ENCODE measurements around the gene WAPL.

Gene WAPL

GRCh38 chr10:86522510-86522855 is 891 bp upstream of the WAPL start:
- DNase-seq, result no peak

DNA sequence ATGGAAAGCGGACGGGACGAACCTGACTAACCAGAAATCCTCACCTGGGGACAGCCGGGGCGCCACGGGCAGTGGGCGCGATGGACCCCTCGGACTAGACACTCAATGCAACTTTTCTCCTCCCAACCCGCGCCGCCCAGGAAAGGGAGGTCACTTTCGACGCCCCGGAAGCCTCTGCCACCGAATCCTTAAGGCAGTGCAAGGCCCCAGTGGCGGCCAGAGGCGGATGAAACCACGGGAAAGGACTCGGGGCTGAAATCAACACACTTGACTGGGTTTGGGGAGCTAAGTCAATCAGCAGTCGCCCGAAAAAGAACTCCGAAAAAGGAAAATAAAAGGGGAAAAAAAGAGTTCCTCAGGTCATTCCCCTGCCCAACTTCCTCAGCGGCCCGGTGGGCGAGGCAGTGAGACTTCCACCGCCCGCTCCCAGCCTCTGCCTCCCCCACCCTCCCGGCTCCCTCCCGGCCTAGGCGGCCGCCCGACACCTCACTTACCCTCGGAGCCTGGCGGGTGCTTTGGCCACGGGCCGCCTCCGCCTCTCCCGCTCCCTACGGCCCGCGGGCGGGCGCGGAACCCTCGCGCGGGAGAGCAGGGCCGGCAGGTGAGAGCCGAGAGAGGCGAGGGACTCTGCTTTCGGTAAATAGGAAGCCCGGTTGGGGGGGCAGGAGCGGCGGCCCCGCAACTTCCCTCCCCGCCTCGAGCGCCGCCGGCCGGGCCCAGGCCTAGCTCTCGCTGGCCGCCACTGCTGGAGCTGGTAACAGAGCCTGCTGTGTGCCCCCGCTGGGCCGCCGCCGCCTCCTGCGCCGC is 518 bp downstream of the WAPL start:
- DNase-seq, result peak; percentile 57

- no peak for DNase-seq
Measured at GRCh38 chr10:86518781-86519180, 2.8 kb downstream of the WAPL start.

- DNase-seq, result no peak
Measured at GRCh38 chr10:86512137-86512536, 9.5 kb downstream of the WAPL start.

- DNase-seq, result no peak
Measured at GRCh38 chr10:86511027-86511865, 10.3 kb downstream of the WAPL start.

GRCh38 chr10:86509145-86509544 is 12.4 kb downstream of the WAPL start:
- no peak for DNase-seq

- no peak for DNase-seq
Measured at GRCh38 chr10:86508217-86508616, 13.4 kb downstream of the WAPL start.

DNA sequence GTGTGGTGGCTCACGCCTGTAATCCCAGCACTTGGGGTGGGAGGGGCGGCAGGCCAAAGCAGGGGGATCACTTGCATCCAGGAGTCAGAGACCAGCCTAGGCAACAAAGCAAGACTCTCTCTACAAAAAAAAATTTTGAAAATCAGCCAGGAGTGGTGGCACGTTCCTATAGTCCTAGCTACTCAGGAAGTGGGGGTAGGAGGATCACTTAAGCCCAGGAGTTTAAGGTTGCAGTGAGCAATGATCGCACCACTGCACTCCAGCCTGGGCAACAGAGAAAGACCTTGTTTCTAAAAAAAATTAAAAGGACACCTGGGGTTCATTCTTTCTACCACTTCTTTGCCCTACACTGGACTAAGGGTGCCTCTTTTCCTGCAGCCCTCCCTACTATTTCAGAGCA is 15.1 kb downstream of the WAPL start:
- DNase-seq, result no peak

GRCh38 chr10:86506062-86506461 is 15.5 kb downstream of the WAPL start:
- no peak for DNase-seq

DNA sequence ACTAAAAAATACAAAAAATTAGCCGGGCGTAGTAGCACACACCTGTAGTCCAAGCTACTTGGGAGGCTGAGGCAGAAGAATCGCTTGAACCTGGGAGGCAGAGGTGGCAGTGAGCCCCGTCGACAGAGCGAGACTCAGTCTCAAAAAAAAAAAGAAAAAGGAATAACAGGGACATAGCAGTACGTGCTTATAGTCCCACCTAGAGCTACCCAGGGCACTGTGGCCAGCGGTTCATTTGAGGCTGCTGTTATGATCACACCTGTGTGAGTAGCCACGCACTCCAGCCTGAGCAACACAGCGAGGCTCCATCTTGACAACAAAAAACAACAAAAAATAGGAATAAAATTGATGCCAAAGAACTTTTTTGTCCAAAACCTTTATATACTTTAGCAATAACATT is 17.1 kb downstream of the WAPL start:
- DNase-seq, result no peak

DNA sequence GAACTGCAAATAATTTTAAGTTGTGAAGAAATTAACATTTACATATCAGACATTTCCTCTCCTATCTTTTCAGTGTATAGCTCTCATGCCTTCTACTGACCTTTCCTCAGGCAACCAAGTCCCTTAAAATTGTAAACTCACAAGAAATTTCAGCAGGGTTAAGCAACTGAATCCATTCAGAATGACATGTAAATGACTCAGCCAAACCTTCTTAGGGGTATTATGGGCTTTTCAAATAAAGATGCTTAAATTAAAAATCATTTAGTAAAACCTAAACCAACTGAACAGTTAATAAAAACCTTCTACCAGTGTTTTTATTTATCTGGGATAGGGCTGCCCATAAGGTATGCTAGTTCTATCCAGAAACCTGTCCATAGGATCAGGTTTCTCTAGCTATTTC is 20.7 kb downstream of the WAPL start:
- no peak for DNase-seq

GRCh38 chr10:86498598-86498997 is 23.0 kb downstream of the WAPL start:
- DNase-seq, result no peak

- DNase-seq, result no peak
Measured at GRCh38 chr10:86497621-86498020, 24.0 kb downstream of the WAPL start.

DNA sequence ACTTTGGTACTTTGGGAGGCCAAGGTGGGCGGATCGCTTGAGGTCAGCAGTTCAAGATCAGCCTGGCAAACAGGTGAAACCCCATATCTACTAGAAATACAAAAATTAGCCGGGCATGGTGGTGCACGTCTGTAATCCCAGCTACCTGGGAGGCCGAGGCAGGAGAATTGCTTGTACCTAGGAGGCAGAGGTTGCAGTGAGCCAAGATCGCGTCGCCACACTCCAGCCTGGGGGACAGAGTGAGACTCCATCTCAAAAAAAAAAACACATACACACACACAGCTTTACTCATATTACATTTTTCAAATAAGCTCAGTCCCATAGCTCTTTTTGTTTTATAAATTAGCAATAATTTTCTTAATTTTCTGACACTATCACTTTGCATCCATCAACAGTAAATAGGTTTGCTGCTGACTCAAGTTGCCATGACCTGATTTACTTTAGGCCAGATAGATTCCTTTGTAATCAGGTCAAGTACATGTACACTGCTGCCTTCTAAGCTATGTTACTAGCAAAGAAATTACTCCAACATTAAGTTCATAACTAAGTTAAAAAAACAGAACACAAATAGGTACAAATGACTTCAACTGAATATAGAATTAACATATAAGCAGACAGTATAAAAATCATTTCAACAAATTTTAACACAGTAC is 31.5 kb downstream of the WAPL start:
- DNase-seq, result no peak

DNA sequence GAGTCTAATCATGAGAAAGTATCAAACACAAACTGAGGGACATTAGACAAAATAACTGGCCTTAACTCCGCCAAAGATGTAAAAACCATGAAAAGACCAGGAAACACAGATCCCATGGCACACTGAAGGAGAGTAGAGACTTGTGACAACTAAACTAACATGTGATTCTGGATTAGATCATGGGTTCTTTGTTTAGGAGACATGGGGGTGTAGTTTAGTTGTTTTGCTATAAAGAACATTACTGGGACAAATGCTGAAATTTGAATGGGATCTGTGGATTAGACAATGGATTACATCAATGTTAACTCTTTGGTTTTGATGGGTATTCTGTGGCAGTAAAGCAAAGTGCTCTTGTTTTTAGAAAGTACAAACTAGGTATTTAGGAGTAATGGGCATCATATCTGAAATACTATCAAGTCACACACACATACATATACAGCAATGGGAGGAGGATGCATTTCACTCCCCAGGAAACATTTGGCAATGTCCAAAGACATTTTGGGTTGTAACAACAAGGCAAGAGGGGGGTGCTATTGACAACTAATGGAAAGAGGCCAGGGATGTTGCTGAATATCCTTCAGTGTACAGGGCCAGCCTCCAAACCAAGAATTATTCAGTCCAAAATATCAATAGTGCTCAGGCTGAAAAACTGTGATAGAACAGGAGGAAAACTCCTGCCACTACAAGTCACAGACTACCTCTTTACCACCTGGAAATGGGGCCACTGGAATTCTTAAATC is 32.4 kb downstream of the WAPL start:
- DNase-seq, result no peak

DNA sequence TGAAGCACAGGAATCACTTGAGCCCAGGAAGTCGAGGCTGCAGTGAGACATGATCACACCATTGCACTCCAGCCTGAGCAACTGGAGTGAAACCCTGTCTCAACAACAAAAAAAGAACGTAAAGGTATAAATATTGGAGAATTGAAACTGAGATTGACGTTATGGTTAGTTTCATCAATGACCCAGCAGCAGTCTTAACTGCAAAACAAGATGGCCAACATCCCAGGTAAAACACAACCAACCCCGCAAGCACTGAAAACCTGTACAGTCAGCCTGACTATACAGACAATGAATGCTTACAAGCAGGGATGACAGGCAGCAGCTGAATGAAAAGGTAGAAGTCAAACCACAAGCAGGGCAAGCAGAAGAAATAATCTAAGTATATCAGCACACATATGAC is 34.7 kb downstream of the WAPL start:
- no peak for DNase-seq

DNA sequence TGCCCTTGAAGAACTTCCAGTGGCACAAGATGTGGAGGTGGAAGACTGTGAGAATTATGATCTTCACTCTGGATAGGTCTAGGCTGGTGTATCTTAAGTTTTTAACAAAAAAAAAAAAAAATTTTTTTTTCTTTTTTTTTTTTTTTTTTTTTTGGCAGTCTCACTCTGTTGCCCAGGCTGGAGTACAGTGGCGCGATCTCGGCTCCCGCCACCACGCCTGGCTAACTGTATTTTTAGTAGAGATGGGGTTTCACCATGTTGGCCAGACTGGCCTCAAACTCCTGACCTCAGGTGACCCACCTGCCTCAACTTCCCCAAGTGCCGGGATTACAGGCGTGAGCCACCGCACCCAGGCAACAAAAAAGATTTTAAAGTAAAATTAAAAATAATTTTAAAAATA is 37.9 kb downstream of the WAPL start:
- no peak for DNase-seq

DNA sequence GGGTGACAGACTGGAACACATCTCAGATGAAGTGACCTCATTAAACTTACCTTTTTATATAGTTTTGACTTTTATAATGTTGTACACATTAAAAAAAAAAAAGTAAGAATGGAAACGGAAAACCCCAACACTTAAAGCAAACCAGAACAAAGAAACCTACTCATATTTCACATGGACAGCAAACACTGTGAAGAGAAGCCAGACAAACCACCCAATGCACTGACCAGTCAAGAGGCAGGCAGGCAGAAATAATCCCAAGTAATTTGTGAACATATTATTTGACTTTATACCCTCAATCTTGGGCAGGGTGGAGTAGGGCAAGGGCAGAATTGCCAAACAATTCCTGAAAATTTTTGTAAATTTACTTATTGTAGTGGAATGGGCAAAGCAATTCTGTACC is 39.8 kb downstream of the WAPL start:
- no peak for DNase-seq

- DNase-seq, result no peak
Measured at GRCh38 chr10:86480571-86480970, 41.0 kb downstream of the WAPL start.

DNA sequence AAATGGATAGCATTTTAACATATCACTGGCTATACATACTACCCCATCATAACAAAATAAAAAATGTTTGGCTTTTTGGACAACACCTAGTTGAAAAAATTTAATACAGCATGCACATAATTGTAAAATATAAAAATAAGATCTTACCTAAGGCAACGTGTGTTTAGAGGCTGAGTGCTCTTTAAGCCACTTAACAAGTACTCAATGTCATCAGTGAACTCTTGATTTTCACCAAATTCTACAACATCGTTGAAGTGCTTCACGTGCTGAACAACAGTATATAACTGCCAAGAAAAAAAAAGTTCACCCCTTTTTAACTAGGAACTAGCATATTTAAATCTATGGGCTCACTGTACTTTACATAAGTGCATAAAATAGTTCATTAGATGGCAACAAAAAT is 49.5 kb downstream of the WAPL start:
- no peak for DNase-seq

DNA sequence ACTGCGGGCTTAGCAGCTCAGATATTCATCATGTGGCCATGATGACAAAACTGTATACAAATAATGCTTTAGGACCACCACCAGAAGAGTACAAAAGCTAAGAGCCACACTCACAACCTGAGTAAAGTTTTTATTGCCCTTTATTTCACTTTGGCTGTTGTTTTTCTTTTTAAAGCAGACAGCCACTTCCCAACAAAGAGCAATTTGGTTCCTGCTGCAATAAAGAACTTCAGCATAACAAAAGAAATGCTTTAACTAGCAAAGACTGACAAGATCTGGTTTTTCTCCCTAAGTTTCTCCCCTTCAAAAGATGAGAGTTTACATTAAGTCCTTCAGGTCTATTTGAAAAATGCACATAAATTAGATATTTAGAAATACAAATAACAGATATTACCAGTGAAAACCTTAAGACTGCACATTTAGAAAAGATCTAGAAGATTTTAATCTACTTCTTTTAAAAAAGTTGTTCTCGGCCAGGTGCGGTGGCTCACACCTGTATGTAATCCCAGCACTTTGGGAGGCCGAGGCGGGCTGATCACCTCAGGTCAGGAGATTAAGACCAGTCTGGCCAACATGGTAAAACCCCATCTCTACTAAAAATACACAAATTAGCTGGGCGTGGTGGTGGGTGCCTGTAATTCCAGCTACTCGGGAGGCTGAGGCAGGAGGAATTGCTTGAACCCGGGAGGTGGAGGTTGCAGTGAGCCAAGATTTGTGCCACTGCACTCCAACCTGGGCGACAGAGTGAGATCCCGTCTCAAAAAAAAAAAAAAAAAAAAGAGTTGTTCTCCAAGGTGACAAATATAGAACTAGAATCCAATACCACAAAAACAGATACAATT is 59.4 kb downstream of the WAPL start:
- no peak for DNase-seq

- no peak for DNase-seq
Measured at GRCh38 chr10:86451604-86451960, 70.0 kb downstream of the WAPL start.

Data from fibroblast of skin of scalp (primary cell).